ENCODE data around the gene NEDD4L. TPM values are rescaled to one million over a fixed set of nuclear protein-coding genes. Genes with fewer than 3 reads are reported as not detected.

The NEDD4L gene
- total and polyA plus RNA-seq, 4 donors: 10.2 to 20.3 (median 13.2) TPM

DNA sequence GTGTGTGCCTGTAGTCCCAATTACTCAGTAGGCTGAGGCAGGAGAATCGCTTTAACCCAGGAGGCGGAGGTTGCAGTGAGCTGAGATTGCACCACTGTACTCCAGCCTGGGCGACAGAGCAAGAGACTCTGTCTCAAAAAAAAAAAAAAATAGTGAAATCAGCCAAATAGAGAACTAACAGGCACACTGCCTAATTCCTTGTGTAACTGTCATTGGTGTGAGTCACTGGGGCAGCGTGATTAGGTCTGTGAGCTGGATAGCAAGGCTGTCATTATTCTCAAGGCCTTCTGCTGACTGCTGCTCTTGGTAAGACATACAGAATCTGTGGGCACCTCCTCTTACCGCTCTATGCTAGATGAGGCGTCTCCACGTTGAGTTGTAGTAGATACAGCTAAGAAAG, 270.3 kb downstream of the NEDD4L start:
- TF ChIP-seq JUND (IDR thresholded peaks at IDR 0.05) (peak; percentile 97 to 98), CTCF (IDR thresholded peaks at IDR 0.05; ENCODE audit: low read depth, low read length, missing input control) (no peak), NR2F2 (IDR thresholded peaks at IDR 0.05) (no peak), RAD21 (IDR thresholded peaks at IDR 0.05) (peak; percentile 36 to 54), ATF3 (IDR thresholded peaks at IDR 0.05) (peak; percentile 90), HNF4G (IDR thresholded peaks at IDR 0.05) (no peak), FOXA2 (IDR thresholded peaks at IDR 0.05) (peak; percentile 48), EGR1 (IDR thresholded peaks at IDR 0.05; ENCODE audit: low read depth in 2 of 2) (no peak), GABPA (IDR thresholded peaks at IDR 0.05 in 1 of 2, conservative IDR thresholded peaks at IDR 0.05 in 1 of 2) (no peak), SP1 (IDR thresholded peaks at IDR 0.05) (peak; percentile 67), HNF4A (conservative IDR thresholded peaks at IDR 0.05) (peak; percentile 55 to 78), RXRA (IDR thresholded peaks at IDR 0.05) (peak; percentile 46 to 87), YY1 (IDR thresholded peaks at IDR 0.05) (peak; percentile 53), TAF1 (conservative IDR thresholded peaks at IDR 0.05) (no peak), FOXA1 (IDR thresholded peaks at IDR 0.05) (peak; percentile 46)
- TF ChIP-seq, protein P1, sequence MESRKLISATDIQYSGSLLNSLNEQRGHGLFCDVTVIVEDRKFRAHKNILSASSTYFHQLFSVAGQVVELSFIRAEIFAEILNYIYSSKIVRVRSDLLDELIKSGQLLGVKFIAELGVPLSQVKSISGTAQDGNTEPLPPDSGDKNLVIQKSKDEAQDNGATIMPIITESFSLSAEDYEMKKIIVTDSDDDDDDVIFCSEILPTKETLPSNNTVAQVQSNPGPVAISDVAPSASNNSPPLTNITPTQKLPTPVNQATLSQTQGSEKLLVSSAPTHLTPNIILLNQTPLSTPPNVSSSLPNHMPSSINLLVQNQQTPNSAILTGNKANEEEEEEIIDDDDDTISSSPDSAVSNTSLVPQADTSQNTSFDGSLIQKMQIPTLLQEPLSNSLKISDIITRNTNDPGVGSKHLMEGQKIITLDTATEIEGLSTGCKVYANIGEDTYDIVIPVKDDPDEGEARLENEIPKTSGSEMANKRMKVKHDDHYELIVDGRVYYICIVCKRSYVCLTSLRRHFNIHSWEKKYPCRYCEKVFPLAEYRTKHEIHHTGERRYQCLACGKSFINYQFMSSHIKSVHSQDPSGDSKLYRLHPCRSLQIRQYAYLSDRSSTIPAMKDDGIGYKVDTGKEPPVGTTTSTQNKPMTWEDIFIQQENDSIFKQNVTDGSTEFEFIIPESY (IDR thresholded peaks at IDR 0.05): peak; percentile 46
- TF ChIP-seq, protein P2, sequence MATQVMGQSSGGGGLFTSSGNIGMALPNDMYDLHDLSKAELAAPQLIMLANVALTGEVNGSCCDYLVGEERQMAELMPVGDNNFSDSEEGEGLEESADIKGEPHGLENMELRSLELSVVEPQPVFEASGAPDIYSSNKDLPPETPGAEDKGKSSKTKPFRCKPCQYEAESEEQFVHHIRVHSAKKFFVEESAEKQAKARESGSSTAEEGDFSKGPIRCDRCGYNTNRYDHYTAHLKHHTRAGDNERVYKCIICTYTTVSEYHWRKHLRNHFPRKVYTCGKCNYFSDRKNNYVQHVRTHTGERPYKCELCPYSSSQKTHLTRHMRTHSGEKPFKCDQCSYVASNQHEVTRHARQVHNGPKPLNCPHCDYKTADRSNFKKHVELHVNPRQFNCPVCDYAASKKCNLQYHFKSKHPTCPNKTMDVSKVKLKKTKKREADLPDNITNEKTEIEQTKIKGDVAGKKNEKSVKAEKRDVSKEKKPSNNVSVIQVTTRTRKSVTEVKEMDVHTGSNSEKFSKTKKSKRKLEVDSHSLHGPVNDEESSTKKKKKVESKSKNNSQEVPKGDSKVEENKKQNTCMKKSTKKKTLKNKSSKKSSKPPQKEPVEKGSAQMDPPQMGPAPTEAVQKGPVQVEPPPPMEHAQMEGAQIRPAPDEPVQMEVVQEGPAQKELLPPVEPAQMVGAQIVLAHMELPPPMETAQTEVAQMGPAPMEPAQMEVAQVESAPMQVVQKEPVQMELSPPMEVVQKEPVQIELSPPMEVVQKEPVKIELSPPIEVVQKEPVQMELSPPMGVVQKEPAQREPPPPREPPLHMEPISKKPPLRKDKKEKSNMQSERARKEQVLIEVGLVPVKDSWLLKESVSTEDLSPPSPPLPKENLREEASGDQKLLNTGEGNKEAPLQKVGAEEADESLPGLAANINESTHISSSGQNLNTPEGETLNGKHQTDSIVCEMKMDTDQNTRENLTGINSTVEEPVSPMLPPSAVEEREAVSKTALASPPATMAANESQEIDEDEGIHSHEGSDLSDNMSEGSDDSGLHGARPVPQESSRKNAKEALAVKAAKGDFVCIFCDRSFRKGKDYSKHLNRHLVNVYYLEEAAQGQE (IDR thresholded peaks at IDR 0.05): peak; percentile 92
- TF ChIP-seq, protein P3, sequence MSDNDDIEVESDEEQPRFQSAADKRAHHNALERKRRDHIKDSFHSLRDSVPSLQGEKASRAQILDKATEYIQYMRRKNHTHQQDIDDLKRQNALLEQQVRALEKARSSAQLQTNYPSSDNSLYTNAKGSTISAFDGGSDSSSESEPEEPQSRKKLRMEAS (IDR thresholded peaks at IDR 0.05): peak; percentile 66
- Histone ChIP-seq H3K9ac (ENCODE audit: low read depth in 1 of 2, low read length in 2 of 2) (peak overlapping the region in 1 of 2 donors; percentile 82), H3K36me3 (ENCODE audit: control insufficient read depth in 4 of 4, insufficient read depth in 3 of 4, low read depth in 1 of 4, low read length in 3 of 4) (no peaks in the 10 kb centered on the region), H3K4me1 (ENCODE audit: control insufficient read depth in 4 of 4, insufficient read depth in 4 of 4, low read length in 3 of 4) (peaks cover 2 to 18% (median 9%) of the 10 kb centered on the region in 4 donors), H3K9me3 (ENCODE audit: control insufficient read depth in 4 of 4, low read length in 3 of 4) (no peaks in the 10 kb centered on the region), H3K27me3 (ENCODE audit: control insufficient read depth in 4 of 4, insufficient read depth in 4 of 4, low read length in 3 of 4) (no peaks in the 10 kb centered on the region), H3K4me3 (ENCODE audit: low read depth in 1 of 3, low read length in 3 of 3) (no peak overlapping the region), H3K27ac (ENCODE audit: low read depth in 1 of 2, low read length in 2 of 2) (peak overlapping the region; percentile 59 to 83)
- DNase-seq (ENCODE audit: low spot score): no peak
- WGBS: 42% methylated on average over 7 of the region's 7 CpGs

Data from liver (tissue), 9 donors.